Osteoblast (primary cell): Measurements from ENCODE around the gene ADCY9. TPM values are rescaled to one million over a fixed set of nuclear protein-coding genes. Genes with fewer than 3 reads are reported as not detected.

Source experiments
- DNase-seq: peaks from one replicate; pipeline ENCODE4 v3.0.0; 2011; ENCODE audit warnings: low spot score, mixed read lengths; ENCODE audit not compliant: insufficient read length; ENCODE audit errors: missing footprints
- H2AFZ ChIP-seq: 2 replicates; pipeline ENCODE4 v1.6.0; 2011; ENCODE audit warnings: mild to moderate bottlenecking, low read length
- H3K27ac ChIP-seq: 2 replicates; pipeline ENCODE4 v1.5.1; 2011; ENCODE audit warnings: mild to moderate bottlenecking, low read depth, low read length, moderate library complexity
- H3K27me3 ChIP-seq: 2 replicates; pipeline ENCODE4 v1.6.0; 2012; ENCODE audit warnings: mild to moderate bottlenecking, control low read depth, inconsistent platforms, low read length, moderate library complexity; ENCODE audit not compliant: insufficient read depth
- H3K36me3 ChIP-seq: 2 replicates; pipeline ENCODE4 v1.5.1; 2011; ENCODE audit warnings: mild to moderate bottlenecking, low read length, control low read depth, moderate library complexity; ENCODE audit not compliant: insufficient read depth
- H3K4me1 ChIP-seq: 2 replicates; pipeline ENCODE4 v1.5.1; 2011; ENCODE audit warnings: mild to moderate bottlenecking, low read length, control low read depth, moderate library complexity; ENCODE audit not compliant: insufficient read depth
- H3K4me2 ChIP-seq: 2 replicates; pipeline ENCODE4 v1.6.0; 2011; ENCODE audit warnings: mild to moderate bottlenecking, low read length; ENCODE audit not compliant: insufficient read depth
- H3K4me3 ChIP-seq: fragments of 200-600 bp; sonication (generic); 3 replicates; pipeline ENCODE4 v1.5.1; 2012; ENCODE audit warnings: mild to moderate bottlenecking, low read length, inconsistent platforms; ENCODE audit not compliant: insufficient read depth
- H3K79me2 ChIP-seq: 2 replicates; pipeline ENCODE4 v1.6.0; 2012; ENCODE audit warnings: mild to moderate bottlenecking, low read length, control low read depth, inconsistent platforms; ENCODE audit not compliant: insufficient read depth
- H3K9me3 ChIP-seq: 2 replicates; pipeline ENCODE4 v1.5.1; 2011; ENCODE audit warnings: low read depth, low read length, control low read depth
- H4K20me1 ChIP-seq: 2 replicates; pipeline ENCODE4 v1.6.0; 2012; ENCODE audit warnings: mild to moderate bottlenecking, low read length, control low read depth; ENCODE audit not compliant: insufficient read depth
- CTCF ChIP-seq: IDR thresholded peaks from 2 replicates; pipeline ENCODE4 v1.5.1; 2011; ENCODE audit warnings: mild to moderate bottlenecking, low read depth, low read length, moderate library complexity; ENCODE audit errors: extremely low read depth
- total RNA-seq: library from RNA; depleted of rRNA; stranded (reverse); fragments of >200 nt; gene quantifications from 2 replicates; pipeline ENCODE4 v1.2.3, GENCODE V29; 2012

The ADCY9 gene
- total RNA-seq, 1 donor = 29.3 TPM

DNA sequence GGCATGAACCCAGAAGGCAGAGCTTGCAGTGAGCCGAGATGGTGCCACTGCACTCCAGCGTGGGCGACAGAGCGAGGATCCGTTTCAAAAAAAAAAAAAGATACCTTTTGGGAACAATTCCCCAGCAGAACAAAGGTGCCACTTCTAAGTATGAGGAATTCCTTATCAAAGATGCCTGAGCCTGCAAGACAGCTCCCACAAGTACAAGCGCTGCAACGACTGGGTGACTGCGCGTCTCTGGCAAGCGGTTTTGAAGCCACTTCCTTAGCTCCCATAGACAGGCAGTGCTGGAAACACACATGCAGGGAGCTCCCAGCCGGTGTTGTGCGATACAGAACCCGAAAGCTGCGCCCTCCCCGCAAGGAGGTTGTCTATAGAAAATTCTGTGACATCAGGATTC is 60.5 kb downstream of the ADCY9 start:
- no peak for TF ChIP-seq CTCF
- H3K4me2 ChIP-seq = no peak overlapping the region
- DNase-seq = no peak
- H3K9me3 ChIP-seq = peaks cover 3% of the 10 kb centered on the region
- H3K27me3 ChIP-seq = no peaks in the 10 kb centered on the region
- no peaks in the 10 kb centered on the region for H3K36me3 ChIP-seq
- peaks cover 22% of the 10 kb centered on the region for H3K4me1 ChIP-seq
- no peak overlapping the region for H3K27ac ChIP-seq
- no peak overlapping the region for H3K4me3 ChIP-seq
- H4K20me1 ChIP-seq = peaks cover 2% of the 10 kb centered on the region
- peaks cover 4% of the 10 kb centered on the region for H3K79me2 ChIP-seq
- no peak overlapping the region for H2AFZ ChIP-seq

- H3K27me3 ChIP-seq = no peaks in the 10 kb centered on the region
- H4K20me1 ChIP-seq = no peaks in the 10 kb centered on the region
- H3K27ac ChIP-seq = peak overlapping the region; percentile 72
- peak overlapping the region; percentile 66 for H2AFZ ChIP-seq
- H3K4me2 ChIP-seq = peak overlapping the region; percentile 91
- H3K79me2 ChIP-seq = no peaks in the 10 kb centered on the region
- no peak for TF ChIP-seq CTCF
- DNase-seq = peak; percentile 75
- H3K36me3 ChIP-seq = no peaks in the 10 kb centered on the region
- peak overlapping the region; percentile 59 for H3K4me3 ChIP-seq
- H3K9me3 ChIP-seq = no peaks in the 10 kb centered on the region
- peaks cover 22% of the 10 kb centered on the region for H3K4me1 ChIP-seq
These were observed 62.9 kb downstream of the ADCY9 start for GRCh38 chr16:4053301-4053845.

GRCh38 chr16:4052801-4053293 is 63.4 kb downstream of the ADCY9 start:
- Histone ChIP-seq H3K27ac (peak overlapping the region; percentile 72), H3K27me3 (no peaks in the 10 kb centered on the region), H2AFZ (peak overlapping the region; percentile 66), H3K9me3 (no peaks in the 10 kb centered on the region), H3K4me2 (peak overlapping the region; percentile 91), H3K4me1 (peaks cover 22% of the 10 kb centered on the region), H3K4me3 (peak overlapping the region; percentile 59), H3K79me2 (peaks cover under 1% of the 10 kb centered on the region), H3K36me3 (no peaks in the 10 kb centered on the region), H4K20me1 (no peaks in the 10 kb centered on the region)
- DNase-seq = peak; percentile 76
- no peak for TF ChIP-seq CTCF

GRCh38 chr16:4052096-4052495 is 64.1 kb downstream of the ADCY9 start:
- no peaks in the 10 kb centered on the region for H3K36me3 ChIP-seq
- no peaks in the 10 kb centered on the region for H3K9me3 ChIP-seq
- no peaks in the 10 kb centered on the region for H3K27me3 ChIP-seq
- H3K4me2 ChIP-seq = no peak overlapping the region
- no peak overlapping the region for H2AFZ ChIP-seq
- no peak overlapping the region for H3K27ac ChIP-seq
- H3K79me2 ChIP-seq = peaks cover 2% of the 10 kb centered on the region
- H3K4me1 ChIP-seq = peaks cover 22% of the 10 kb centered on the region
- no peak overlapping the region for H3K4me3 ChIP-seq
- no peak for TF ChIP-seq CTCF
- DNase-seq = no peak
- no peaks in the 10 kb centered on the region for H4K20me1 ChIP-seq
